GM23338 (cell line): ENCODE data around the gene UBQLN1.

ENCODE experiments used
- EZH2 ChIP-seq: fragments of 200-600 bp; sonication (generic); IDR thresholded peaks from one replicate; pipeline ENCODE4 v1.8.0; 2017; ENCODE audit warnings: antibody characterized with exemption, mild to moderate bottlenecking, low read depth; ENCODE audit not compliant: unreplicated experiment
- EZH2phosphoT487 ChIP-seq: fragments of 200-600 bp; sonication (generic); IDR thresholded peaks from one replicate; pipeline ENCODE4 v1.8.1; 2018; ENCODE audit warnings: antibody characterized with exemption; ENCODE audit not compliant: unreplicated experiment
- POLR2AphosphoS5 ChIP-seq: IDR thresholded peaks from 2 replicates; pipeline ENCODE4 v1.6.1; 2016; ENCODE audit warnings: antibody characterized with exemption, low read depth
- REST ChIP-seq: IDR thresholded peaks from one replicate; pipeline ENCODE4 v1.6.1; 2018; ENCODE audit warnings: antibody characterized with exemption; ENCODE audit not compliant: unreplicated experiment
- TF ChIP-seq, protein P1 (sequence below), 2 experiments: fragments of 200-600 bp in 1 of 2; sonication (generic) in 1 of 2; conservative IDR thresholded peaks; 2 replicates each; pipeline versions ENCODE4 v1.5.1 to v1.6.1; 2016 to 2017; ENCODE audit warnings: antibody characterized with exemption in 2 of 2, low read depth in 2 of 2, mild to moderate bottlenecking in 2 of 2, moderate library complexity in 1 of 2

GRCh38 chr9:83617299-83617698 is 90.5 kb downstream of the UBQLN1 start:
- TF ChIP-seq REST (no peak), EZH2phosphoT487 (no peak), POLR2AphosphoS5 (no peak), EZH2 (no peak)
- TF ChIP-seq, protein P1, sequence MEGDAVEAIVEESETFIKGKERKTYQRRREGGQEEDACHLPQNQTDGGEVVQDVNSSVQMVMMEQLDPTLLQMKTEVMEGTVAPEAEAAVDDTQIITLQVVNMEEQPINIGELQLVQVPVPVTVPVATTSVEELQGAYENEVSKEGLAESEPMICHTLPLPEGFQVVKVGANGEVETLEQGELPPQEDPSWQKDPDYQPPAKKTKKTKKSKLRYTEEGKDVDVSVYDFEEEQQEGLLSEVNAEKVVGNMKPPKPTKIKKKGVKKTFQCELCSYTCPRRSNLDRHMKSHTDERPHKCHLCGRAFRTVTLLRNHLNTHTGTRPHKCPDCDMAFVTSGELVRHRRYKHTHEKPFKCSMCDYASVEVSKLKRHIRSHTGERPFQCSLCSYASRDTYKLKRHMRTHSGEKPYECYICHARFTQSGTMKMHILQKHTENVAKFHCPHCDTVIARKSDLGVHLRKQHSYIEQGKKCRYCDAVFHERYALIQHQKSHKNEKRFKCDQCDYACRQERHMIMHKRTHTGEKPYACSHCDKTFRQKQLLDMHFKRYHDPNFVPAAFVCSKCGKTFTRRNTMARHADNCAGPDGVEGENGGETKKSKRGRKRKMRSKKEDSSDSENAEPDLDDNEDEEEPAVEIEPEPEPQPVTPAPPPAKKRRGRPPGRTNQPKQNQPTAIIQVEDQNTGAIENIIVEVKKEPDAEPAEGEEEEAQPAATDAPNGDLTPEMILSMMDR (conservative IDR thresholded peaks at IDR 0.05; ENCODE audit: low read depth in 2 of 2): no peak
